DMS153 treated with DMSO at 0.1 percent for 48 hours (cell line): ENCODE results near the gene FGFR4.

ENCODE experiments used
- DNase-seq: peaks from one replicate; lab custom pipeline; 2025; ENCODE audit not compliant: unreplicated experiment; lab: John Stamatoyannopoulos, UW

The FGFR4 gene

GRCh38 chr5:177084175-177084574 lies 2.5 kb upstream of the FGFR4 start:
- no peak for DNase-seq

- DNase-seq, result no peak
Measured at GRCh38 chr5:177085985-177086653, 596 bp upstream of the FGFR4 start.

GRCh38 chr5:177087398-177088005 lies 787 bp downstream of the FGFR4 start:
- DNase-seq, result no peak

- DNase-seq, result no peak
Measured at GRCh38 chr5:177089127-177089526, 2.4 kb downstream of the FGFR4 start.

- no peak for DNase-seq
Measured at GRCh38 chr5:177089825-177090641, 3.3 kb downstream of the FGFR4 start.

DNA sequence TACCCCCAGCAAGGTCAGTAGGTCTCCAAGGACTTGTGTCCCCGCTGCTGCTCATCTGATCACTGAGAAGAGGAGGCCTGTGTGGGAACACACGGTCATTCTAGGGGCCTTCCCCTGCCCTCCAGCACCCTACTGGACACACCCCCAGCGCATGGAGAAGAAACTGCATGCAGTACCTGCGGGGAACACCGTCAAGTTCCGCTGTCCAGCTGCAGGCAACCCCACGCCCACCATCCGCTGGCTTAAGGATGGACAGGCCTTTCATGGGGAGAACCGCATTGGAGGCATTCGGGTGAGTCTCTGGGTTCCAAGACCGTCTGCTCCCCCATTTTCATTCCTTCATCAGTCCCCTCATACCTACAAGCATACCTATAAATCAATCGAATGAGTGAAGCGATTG lies 4.1 kb downstream of the FGFR4 start:
- DNase-seq, result no peak

GRCh38 chr5:177091232-177091631 lies 4.5 kb downstream of the FGFR4 start:
- DNase-seq, result no peak

GRCh38 chr5:177092178-177093081 lies 5.7 kb downstream of the FGFR4 start:
- no peak for DNase-seq

GRCh38 chr5:177093082-177093712 lies 6.5 kb downstream of the FGFR4 start:
- DNase-seq, result no peak

- DNase-seq, result no peak
Measured at GRCh38 chr5:177093803-177094202, 7.1 kb downstream of the FGFR4 start.

DNA sequence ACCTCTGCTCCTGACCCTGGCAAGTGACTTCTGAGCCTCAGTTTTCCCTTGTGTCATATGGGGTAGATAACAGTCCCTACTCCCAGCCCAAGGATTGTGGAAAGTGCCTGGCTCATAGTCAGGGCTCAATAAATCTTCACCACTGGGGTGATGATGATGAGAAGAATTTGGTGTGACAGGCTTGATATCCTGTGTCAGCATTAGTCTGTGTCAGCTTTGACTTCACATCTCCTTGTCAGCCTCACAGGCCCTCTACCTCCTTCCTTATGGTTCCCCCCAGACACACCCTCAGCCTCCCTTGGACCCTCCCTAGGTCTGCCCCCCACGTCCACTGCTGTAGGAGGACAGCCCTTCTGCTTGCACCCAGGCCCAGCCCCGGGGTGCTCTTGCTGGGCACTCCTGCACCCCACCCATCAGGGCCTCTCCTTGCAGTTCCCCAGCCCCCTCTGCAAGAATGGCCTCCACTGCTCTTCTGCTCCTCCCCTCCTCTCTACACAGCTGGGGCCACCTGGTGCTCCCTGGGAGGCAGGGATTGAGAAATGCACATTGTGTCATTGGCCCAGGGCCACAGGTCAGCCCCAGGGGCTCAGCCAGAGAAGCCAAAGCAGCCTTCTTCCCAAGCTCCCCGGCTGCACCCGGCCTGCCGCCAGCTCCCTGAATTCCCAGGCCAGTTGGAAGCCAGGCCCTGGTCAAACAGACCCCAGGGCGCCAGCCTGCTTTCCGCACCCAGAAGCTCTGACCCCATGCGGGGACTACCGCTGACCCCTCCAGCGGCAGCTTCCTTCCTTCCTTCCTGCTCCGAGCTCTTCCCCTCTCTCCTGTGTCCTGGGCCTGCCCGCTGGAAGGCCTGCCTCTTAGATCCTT lies 7.7 kb downstream of the FGFR4 start:
- DNase-seq, result no peak

GRCh38 chr5:177095088-177095669 lies 8.5 kb downstream of the FGFR4 start:
- no peak for DNase-seq

GRCh38 chr5:177096162-177097015 lies 9.7 kb downstream of the FGFR4 start:
- no peak for DNase-seq

GRCh38 chr5:177097016-177097985 lies 10.6 kb downstream of the FGFR4 start:
- DNase-seq, result no peak

- no peak for DNase-seq
Measured at GRCh38 chr5:177098120-177098469, 11.4 kb downstream of the FGFR4 start.

DNA sequence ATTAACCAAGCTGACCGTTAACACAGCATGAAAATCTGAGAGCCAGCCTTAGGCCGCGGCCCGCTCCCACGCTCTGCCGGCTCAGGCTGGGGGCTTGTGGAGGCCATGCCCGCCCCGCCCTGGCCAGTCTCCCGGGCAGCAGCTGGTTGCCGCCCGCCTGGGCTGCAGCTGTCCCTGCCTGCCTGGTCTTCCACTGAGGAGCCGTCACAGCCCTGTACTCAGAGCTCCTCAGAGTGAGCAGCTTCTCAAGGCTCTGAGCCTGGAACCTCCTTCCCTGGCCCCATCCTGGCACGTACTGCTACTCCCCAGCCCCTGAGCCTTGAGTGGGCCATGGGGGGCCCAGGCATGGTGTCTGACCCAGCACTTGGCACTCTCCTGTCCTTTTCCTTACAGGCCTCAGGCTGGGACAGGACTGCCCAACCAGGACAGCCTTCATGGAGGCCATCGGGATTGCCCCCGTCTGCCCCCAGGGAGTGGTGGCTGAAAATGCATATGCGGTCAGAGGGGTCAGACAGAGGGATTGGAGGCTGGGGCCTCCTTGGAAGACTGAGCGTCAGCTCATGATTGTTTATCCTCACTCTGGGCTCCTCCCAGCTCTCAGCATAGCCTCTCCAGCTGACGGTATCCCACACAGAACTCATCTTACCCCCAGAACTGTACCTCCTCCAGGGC lies 11.9 kb downstream of the FGFR4 start:
- no peak for DNase-seq
